Measurements from ENCODE around the gene SHE. TPM values are rescaled to one million over a fixed set of nuclear protein-coding genes. Genes with fewer than 3 reads are reported as not detected.

Gene SHE
- total RNA-seq, 1 experiment from 2014 or later, result 0.79 TPM

DNA sequence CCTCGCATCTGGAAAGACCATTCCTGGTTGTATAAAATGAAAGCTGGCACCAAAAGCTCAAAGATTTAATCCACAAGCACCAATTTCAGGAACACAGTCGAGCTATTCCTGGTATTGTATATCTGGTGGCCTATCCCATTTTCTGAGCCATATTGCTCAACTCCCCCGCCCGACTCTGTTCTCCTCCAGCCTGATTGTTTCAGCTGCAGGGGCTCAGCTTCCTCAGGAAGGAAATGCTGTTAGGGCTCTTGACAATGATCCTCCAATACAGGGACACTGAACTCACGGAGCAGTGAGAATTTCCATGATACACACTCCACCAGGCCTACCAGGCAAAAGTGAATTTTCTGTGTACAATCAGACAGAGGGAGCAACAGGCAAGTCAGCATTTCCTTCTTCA lies 17.1 kb downstream of the SHE start:
- POLR2A ChIA-PET, result no interaction called here
- ATAC-seq (no peak), DNase-seq (ENCODE audit: low spot score) (no peak)
- Mint-ChIP-seq H3K36me3 (no peaks in the 10 kb centered on the region), H3K27me3 (ENCODE audit: low read depth) (no peaks in the 10 kb centered on the region), H3K9me3 (no peaks in the 10 kb centered on the region), H3K27ac (no peak overlapping the region; the same call in 1 of the 2 replicates), H3K4me3 (no peak overlapping the region), H3K4me1 (peaks cover 10% of the 10 kb centered on the region; the same call in 1 of the 2 replicates)
- CTCF ChIA-PET, result interaction anchor here (1.4 to 9.0 kb wide), 2 partner anchors 61 to 150 kb away, joined by 3 to 189 read pairs; no protein-coding TSS in a partner anchor
- TF ChIP-seq, protein P1, sequence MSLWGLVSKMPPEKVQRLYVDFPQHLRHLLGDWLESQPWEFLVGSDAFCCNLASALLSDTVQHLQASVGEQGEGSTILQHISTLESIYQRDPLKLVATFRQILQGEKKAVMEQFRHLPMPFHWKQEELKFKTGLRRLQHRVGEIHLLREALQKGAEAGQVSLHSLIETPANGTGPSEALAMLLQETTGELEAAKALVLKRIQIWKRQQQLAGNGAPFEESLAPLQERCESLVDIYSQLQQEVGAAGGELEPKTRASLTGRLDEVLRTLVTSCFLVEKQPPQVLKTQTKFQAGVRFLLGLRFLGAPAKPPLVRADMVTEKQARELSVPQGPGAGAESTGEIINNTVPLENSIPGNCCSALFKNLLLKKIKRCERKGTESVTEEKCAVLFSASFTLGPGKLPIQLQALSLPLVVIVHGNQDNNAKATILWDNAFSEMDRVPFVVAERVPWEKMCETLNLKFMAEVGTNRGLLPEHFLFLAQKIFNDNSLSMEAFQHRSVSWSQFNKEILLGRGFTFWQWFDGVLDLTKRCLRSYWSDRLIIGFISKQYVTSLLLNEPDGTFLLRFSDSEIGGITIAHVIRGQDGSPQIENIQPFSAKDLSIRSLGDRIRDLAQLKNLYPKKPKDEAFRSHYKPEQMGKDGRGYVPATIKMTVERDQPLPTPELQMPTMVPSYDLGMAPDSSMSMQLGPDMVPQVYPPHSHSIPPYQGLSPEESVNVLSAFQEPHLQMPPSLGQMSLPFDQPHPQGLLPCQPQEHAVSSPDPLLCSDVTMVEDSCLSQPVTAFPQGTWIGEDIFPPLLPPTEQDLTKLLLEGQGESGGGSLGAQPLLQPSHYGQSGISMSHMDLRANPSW (CRISPR knock-in tag; conservative IDR thresholded peaks at IDR 0.05; ENCODE audit: low read depth), result no peak
- no peak for TF ChIP-seq ZNF219 (CRISPR knock-in tag; IDR thresholded peaks at IDR 0.05; ENCODE audit: borderline replicate concordance)
- TF ChIP-seq NFYB (CRISPR knock-in tag; conservative IDR thresholded peaks at IDR 0.05; ENCODE audit: low read depth), result no peak
- TF ChIP-seq MXD4 (CRISPR knock-in tag; IDR thresholded peaks at IDR 0.05; ENCODE audit: borderline replicate concordance), result no peak

DNA sequence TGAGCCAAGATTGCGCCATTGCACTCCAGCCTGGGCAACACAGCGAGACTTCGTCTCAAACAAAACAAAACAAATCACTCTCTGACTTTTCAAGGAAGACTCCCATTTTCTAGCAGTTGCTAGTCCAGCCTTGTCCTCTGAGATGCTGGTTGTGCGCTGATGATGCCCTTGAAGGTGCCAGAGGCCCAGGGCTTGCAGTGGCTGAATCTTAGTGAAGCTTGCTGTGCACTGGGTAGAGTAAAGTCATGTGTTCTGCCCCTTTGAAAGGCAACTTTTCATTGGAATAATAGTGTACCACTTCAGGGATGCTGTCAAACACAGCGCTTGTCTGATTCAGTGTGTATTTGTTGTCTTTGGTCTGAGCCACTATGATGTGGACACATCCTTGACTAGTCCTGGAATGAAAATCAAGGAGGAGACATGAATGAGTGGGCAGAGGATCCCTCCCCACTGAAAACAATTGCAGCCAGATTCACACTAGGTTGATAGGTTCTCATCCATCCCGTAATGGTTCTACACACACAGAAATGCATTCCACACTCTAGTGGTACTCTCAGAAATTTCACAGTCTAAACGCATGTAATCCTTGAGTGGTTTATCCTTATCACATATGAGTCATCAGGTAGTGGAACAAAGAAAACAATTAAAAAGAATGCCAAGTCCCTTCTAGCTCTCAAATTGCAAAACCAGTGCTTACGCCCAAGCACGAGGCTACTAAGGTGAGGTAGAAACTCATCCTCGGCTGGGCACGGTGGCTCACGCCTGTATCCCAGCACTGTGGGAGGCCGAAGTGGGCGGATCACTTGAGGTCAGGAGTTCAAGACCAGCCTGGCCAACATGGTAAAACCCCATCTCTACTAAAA lies 18.0 kb downstream of the SHE start:
- CTCF ChIA-PET, result interaction anchor here (1.4 to 9.0 kb wide), 2 partner anchors 62 to 149 kb away, joined by 3 to 189 read pairs; no protein-coding TSS in a partner anchor
- POLR2A ChIA-PET, result no interaction called here

DNA sequence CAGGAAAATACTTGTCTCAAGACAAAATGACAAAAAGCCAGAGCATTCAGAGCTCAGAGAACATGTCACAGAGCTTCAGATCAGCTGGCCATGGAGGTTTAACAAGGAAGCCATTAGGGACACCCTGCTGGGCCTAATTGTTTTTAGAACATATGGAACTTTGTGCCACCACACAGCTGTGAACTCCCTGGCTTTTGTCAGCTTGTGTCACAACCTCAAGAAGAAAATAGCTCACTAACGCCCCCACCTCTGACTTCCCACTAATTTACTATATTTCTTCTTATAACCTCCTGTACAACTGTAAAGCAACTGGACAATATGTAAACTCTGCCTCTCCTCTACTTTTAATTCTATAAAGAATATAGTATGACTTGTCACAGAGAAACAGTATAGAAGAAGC lies 21.2 kb downstream of the SHE start:
- Mint-ChIP-seq H3K27ac (no peak overlapping the region), H3K27me3 (ENCODE audit: low read depth) (no peaks in the 10 kb centered on the region), H3K4me3 (no peak overlapping the region), H3K9me3 (no peaks in the 10 kb centered on the region), H3K36me3 (no peaks in the 10 kb centered on the region), H3K4me1 (peaks cover 24% of the 10 kb centered on the region)
- ChIA-PET CTCF (interaction anchor here (0.6 to 9.0 kb wide), 18 partner anchors 12 to 1517 kb away, joined by 3 to 189 read pairs (median 4); partner anchors contain the start of genes CHRNB2 and UBE2Q1), POLR2A (no interaction called here)
- ATAC-seq (no peak), DNase-seq (ENCODE audit: low spot score) (no peak)
- no peak for TF ChIP-seq ZNF396 (CRISPR knock-in tag; IDR thresholded peaks at IDR 0.05; ENCODE audit: borderline replicate concordance)
- no peak for TF ChIP-seq MYBL2 (CRISPR knock-in tag; IDR thresholded peaks at IDR 0.05)
- no peak for TF ChIP-seq ZNF121 (CRISPR knock-in tag; IDR thresholded peaks at IDR 0.05)
- TF ChIP-seq TEAD4 (CRISPR knock-in tag; IDR thresholded peaks at IDR 0.05), result no peak
- TF ChIP-seq, protein P2, sequence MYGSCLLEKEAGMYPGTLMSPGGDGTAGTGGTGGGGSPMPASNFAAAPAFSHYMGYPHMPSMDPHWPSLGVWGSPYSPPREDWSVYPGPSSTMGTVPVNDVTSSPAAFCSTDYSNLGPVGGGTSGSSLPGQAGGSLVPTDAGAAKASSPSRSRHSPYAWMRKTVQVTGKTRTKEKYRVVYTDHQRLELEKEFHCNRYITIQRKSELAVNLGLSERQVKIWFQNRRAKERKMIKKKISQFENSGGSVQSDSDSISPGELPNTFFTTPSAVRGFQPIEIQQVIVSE (CRISPR knock-in tag; IDR thresholded peaks at IDR 0.05; ENCODE audit: borderline replicate concordance), result no peak
- no peak for TF ChIP-seq GRHL2 (CRISPR knock-in tag; IDR thresholded peaks at IDR 0.05; ENCODE audit: insufficient replicate concordance, severe bottlenecking)
- TF ChIP-seq, protein P3, sequence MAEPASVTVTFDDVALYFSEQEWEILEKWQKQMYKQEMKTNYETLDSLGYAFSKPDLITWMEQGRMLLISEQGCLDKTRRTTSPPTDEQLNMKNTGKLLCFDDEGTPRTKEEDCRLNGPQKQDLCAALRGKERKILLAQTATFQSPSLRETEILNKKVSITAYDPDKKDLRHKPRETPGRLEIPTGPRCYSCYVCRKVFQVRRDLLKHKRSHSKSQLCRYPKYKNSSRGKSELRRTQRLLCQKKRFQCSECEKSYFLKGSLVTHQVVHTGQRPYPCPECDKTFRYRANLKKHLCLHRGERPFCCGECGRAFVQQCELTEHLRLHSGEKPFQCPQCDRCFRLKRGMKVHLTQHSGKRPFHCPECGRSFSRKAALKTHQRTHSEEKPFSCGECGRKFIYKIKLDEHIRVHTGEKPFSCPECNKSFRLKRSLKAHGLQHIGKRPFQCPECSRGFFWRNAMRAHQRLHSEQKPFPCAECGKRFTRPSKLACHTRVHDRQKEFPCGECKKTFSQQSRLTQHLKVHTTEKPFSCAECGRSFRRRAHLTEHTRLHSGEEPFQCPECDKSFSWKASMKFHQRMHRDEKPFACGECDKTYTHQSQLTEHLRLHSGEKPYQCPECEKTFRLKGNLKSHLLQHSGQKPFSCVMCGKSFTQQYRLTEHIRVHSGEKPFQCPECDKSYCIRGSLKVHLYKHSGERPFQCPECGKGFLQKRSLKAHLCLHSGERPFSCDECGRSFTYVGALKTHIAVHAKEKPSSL (CRISPR knock-in tag; conservative IDR thresholded peaks at IDR 0.05), result no peak
- no peak for TF ChIP-seq JAZF1 (CRISPR knock-in tag; IDR thresholded peaks at IDR 0.05)
- TF ChIP-seq SOX15 (CRISPR knock-in tag; IDR thresholded peaks at IDR 0.05), result no peak
- TF ChIP-seq ESRRA (CRISPR knock-in tag; IDR thresholded peaks at IDR 0.05; ENCODE audit: borderline replicate concordance), result no peak
- no peak for TF ChIP-seq ETV6 (CRISPR knock-in tag; IDR thresholded peaks at IDR 0.05)
- no peak for TF ChIP-seq KAT7 (CRISPR knock-in tag; IDR thresholded peaks at IDR 0.05; ENCODE audit: borderline replicate concordance)

More for the DNA sequence above, 18.0 kb downstream of the SHE start:
- H3K4me3 Mint-ChIP-seq, result no peak overlapping the region
- ATAC-seq, result no peak
- H3K4me1 Mint-ChIP-seq, result peaks cover 12% of the 10 kb centered on the region
- H3K36me3 Mint-ChIP-seq, result no peaks in the 10 kb centered on the region
- H3K9me3 Mint-ChIP-seq, result no peaks in the 10 kb centered on the region
- H3K27ac Mint-ChIP-seq, result no peak overlapping the region
- H3K27me3 Mint-ChIP-seq (ENCODE audit: low read depth), result no peaks in the 10 kb centered on the region
- TF ChIP-seq, protein P4, sequence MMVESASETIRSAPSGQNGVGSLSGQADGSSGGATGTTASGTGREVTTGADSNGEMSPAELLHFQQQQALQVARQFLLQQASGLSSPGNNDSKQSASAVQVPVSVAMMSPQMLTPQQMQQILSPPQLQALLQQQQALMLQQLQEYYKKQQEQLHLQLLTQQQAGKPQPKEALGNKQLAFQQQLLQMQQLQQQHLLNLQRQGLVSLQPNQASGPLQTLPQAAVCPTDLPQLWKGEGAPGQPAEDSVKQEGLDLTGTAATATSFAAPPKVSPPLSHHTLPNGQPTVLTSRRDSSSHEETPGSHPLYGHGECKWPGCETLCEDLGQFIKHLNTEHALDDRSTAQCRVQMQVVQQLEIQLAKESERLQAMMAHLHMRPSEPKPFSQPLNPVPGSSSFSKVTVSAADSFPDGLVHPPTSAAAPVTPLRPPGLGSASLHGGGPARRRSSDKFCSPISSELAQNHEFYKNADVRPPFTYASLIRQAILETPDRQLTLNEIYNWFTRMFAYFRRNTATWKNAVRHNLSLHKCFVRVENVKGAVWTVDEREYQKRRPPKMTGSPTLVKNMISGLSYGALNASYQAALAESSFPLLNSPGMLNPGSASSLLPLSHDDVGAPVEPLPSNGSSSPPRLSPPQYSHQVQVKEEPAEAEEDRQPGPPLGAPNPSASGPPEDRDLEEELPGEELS (CRISPR knock-in tag; IDR thresholded peaks at IDR 0.05), result no peak
- TF ChIP-seq, protein P5, sequence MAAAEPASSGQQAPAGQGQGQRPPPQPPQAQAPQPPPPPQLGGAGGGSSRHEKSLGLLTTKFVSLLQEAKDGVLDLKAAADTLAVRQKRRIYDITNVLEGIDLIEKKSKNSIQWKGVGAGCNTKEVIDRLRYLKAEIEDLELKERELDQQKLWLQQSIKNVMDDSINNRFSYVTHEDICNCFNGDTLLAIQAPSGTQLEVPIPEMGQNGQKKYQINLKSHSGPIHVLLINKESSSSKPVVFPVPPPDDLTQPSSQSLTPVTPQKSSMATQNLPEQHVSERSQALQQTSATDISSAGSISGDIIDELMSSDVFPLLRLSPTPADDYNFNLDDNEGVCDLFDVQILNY (CRISPR knock-in tag; IDR thresholded peaks at IDR 0.05), result no peak
- no peak for DNase-seq (ENCODE audit: low spot score)
